GM19035 (cell line): ENCODE results near the gene BABAM2.
"Not testable (repeated sequence)": the region's sequence is repeated elsewhere in the genome, so short reads cannot be mapped to it uniquely, and the experiment has no call there.

ENCODE experiments used
- ATAC-seq: cut with Tn5 transposase; IDR thresholded peaks from one replicate; pipeline ENCODE4 v1.9.1; 2021; ENCODE audit not compliant: unreplicated experiment

The BABAM2 gene

DNA sequence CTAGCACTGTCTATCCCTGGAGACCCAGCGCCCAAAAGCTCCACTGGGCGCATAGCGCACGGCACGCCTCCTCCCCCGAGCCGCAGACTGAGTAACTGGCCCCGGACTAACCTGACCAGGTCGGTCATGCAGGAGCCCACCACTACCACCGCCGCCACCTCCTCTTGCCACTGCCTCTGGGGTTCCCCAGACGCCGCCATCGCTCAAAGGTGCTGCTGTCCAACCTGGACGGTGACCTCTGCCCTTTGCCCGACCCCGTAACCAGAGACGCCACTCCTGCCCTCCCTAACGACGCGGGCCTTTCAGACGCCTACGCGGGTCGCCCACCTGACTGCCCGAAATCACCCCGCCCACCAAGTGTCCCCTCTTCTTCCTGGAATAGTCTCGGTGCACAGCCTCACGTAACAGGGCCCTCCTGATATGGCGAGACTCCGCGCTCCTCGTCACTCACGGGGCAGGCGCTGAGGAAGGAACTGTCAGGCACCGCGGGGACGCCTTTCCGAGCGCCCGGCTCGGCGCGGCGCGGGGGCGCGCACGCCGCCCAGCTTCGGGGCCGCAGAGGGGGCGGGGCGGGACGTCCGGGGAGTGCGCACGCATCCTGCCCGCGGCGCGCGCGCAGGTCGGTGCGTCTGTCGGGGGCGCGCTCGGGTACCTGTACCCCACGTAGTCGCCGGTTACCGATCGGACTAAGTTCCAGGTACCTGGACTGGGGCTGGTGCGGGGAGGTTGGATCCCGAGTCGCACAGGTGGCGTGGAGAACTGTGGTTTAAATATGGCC is at the start of gene BABAM2, which contains the start of gene RBKS:
BABAM2 (plus strand) TSS at position 584 of the 778 bp plus-strand sequence. CDS start 3,828 bp downstream, outside the sequence.
RBKS (minus strand) TSS at position 242 of the 778 bp plus-strand sequence; CDS start at position 200, 42 bp downstream.
- peak; percentile 85 for ATAC-seq

DNA sequence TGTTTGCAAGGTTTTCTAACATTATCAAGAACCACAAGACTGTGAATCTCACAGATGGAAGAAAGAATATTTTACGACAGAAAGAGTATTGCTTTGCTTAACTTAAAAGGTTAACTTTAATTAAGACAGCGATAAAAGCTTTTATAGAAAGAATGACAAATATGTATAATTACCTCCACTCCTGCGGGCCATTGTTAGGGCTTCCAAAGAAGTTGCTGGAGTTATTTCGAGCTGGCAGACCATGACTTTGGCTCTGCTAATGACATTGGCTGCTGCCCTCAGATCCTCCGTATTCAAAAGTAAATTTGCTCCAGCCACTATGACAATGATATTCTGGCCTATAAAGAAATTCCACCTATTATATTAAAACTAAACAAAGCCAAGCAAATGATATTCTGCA is 47.6 kb upstream of the BABAM2 start:
- ATAC-seq = no peak

GRCh38 chr2:27843992-27844391 is 46.5 kb upstream of the BABAM2 start:
- ATAC-seq = no peak

GRCh38 chr2:27844821-27845255 is 45.7 kb upstream of the BABAM2 start:
- no peak for ATAC-seq

- ATAC-seq = no peak
Observed at GRCh38 chr2:27847333-27847732, 43.2 kb upstream of the BABAM2 start.

- no peak for ATAC-seq
Observed at GRCh38 chr2:27849558-27850205, 40.8 kb upstream of the BABAM2 start.

- ATAC-seq = no peak
Observed at GRCh38 chr2:27852691-27853090, 37.8 kb upstream of the BABAM2 start.

DNA sequence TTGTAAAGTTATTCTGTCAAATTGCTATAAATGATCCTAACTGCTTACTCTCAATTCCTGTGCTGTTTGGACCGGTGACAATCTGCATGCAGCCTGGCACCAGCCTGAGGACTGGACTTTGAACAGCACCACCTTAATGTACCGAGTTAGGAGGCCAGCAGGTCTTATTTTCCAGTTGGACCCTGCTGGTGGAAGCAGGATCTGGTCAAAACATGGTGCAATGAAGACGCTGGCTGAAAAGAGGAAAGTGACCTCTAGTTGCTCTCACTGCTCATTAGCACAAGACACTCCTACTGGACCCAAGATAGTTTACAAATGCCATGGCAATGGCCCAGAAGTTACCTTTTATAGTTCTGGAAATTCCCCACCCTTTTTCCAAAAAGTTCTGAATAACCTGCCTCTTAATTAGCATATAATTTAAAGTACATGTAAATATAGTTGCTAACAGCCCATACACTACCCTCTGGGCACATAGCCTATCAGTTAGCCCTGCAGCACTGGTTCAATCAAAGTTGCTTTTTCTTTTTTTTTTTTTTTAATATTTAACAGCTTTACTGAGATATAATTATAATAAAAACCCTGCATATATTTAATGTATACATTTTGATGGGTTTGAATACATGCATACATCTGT is 36.2 kb upstream of the BABAM2 start:
- ATAC-seq = no peak

DNA sequence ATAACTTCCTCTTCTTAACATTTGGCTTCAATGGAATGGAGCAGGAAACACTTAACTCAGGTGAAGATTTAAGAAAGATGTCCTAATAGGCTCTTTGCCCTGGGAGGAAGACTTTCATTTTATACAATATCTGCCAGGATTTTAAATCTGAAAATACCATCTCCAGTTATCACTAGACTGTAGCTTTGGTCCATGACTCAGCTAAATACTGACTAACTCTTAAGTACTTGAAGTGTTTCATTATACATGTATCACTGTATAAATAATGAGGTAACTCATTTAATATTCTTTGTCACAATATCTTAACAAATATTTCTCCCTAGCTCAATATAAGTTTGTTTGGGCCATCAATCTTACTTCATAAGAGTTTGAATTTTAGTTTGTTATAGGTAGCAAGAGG is 35.1 kb upstream of the BABAM2 start:
- no peak for ATAC-seq

DNA sequence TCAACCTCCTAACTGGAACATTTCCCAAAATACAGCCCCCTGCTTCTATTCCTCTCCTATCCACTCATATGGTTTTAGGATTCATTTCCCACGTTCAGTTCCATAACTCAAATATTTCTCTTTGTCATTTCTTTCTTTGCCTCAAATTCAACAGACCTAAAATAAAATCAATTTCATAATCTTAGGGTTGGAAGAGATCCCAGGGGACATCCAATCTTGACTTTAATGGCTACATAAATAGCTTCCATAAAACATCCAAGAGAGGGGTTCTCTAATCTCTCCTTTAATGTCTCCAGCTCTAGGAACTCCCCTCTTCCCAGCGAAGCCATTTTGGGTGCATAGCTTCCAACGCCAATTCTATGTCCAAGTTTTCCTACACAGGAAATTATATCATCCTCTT is 34.1 kb upstream of the BABAM2 start:
- no peak for ATAC-seq

GRCh38 chr2:27856956-27857355 is 33.6 kb upstream of the BABAM2 start:
- no peak for ATAC-seq

DNA sequence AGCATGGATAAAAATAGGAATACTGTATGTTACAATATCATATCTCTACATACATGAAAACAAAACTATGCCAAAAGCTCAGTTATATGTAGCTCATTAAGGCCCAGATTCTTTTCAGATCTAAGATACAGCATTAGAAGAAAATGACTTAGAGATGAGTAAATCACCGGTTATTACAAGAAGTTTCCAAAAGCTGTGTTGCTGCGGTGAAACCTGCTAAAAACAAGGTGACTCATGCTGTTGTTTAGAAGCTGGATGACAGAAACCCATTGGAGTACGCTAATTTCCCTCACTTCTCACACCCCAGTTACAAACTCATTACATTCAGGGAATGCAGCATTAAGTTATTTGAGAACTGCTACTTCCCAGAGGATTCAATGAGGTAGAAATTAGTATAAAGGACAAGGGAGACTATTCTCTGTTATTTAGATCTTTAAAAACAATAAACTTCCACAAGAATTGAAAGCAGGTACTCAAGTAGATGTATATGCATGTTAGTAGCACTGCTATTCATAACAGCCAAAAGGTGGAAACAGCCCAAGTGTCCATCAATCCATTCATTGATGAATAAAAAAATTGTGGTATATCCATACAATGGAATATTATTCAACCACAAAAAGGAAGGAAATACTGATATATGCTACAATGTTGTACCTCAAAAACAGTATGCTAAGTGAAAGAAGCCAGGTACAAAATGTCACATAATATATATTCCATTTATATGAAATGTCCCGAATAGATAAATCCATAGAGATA is 32.9 kb upstream of the BABAM2 start:
- no peak for ATAC-seq

- no peak for ATAC-seq
Observed at GRCh38 chr2:27860111-27860510, 30.4 kb upstream of the BABAM2 start.

DNA sequence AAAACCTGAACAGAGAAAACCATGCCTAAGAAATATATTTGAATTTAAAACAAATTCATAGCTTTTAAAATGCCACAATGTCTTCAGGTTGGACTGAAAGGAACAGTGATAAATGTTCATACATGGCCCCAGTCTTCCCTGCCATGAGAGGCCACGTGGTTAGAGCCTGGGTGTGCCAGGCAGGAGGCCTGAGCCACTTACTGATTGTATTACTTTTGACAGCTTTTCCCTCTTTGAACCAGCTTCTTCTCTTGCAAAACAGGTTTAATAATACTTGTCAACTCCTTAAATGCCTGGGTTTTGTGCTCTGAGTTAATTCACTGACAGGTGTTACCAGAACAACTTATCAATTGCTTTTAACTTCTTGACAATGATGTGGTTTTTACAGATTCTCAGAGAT is 27.4 kb upstream of the BABAM2 start:
- no peak for ATAC-seq

GRCh38 chr2:27863955-27864354 is 26.6 kb upstream of the BABAM2 start:
- ATAC-seq = not testable (repeated sequence)

DNA sequence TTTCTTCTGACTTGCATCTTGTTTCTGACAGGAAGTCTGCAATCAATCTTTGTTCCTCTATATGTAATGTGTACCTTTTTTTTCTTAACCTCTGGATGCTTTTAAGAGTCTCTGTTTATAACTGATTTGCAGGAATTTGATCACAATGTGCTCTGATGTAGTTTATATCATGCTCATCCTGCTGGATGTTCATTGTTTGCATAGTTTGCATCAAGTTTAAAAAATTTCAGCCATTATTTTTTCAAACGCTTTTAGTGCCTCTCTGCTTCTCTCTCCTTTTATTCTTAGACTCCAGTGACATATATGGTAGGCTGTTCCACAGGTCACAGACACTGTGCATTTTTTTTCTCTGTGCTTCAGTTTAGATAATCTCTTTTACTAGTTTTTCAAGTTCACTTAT is 24.3 kb upstream of the BABAM2 start:
- no peak for ATAC-seq

DNA sequence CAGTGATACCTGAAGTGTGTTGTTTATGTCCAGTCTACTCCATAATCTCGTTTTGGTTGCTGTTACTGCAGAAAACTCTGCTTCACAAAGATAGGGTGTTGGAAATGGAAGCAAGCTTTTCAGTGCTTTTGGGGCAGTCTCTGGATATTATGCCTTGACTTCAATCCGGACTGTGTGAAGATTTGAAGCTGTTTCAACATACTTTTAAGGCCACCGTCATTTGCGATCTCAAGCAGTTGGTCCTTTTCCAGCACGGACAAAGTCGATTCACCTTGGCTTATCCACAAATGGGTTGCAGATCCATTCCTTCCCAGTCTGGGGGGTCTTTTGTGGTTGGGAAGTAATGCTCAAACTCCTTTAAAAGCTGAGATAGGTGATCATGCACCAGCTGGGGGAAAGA is 20.8 kb upstream of the BABAM2 start:
- ATAC-seq = no peak

GRCh38 chr2:27870724-27871123 is 19.8 kb upstream of the BABAM2 start:
- no peak for ATAC-seq

GRCh38 chr2:27871802-27872201 is 18.7 kb upstream of the BABAM2 start:
- ATAC-seq = no peak

DNA sequence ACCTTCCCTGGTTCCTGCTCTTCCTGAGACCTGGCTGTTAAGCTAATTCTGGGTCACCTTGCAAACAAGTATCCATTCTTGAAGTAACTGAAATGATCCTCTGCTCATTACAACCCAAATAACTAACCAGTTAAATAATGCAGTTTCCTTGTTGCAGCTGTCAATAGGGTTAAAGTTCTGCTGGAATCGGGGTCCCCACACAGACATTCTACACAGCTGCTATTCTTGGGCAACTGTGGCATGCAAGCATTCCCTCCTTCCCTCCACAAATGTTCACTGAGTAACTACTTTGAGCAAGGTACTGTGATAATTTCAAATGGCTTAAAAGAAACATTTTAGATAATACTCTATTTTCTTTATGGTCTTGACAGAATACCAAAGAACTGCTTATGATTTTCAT is 17.4 kb upstream of the BABAM2 start:
- no peak for ATAC-seq
